Trophoblast cell (in vitro differentiated cells and primary cell): ENCODE measurements around the gene FGD5.

Experiments
- DNase-seq, 2 donors: peaks; one replicate each; pipeline ENCODE4 v3.0.0-alpha.2; 2016
- H2AFZ ChIP-seq: 2 replicates; pipeline ENCODE4 v1.6.1; 2013; ENCODE audit warnings: low read length, moderate library complexity, mild to moderate bottlenecking; ENCODE audit not compliant: insufficient read depth, poor library complexity
- H2AK5ac ChIP-seq: 2 replicates; pipeline ENCODE4 v1.6.1; 2013; ENCODE audit warnings: mild to moderate bottlenecking, low read length
- H2BK120ac ChIP-seq: 2 replicates; pipeline ENCODE4 v1.6.1; 2013; ENCODE audit warnings: low read length, mild to moderate bottlenecking, moderate library complexity; ENCODE audit not compliant: insufficient read depth, poor library complexity
- H2BK12ac ChIP-seq: 2 replicates; pipeline ENCODE4 v1.6.1; 2013; ENCODE audit warnings: mild to moderate bottlenecking, low read length, moderate library complexity
- H2BK5ac ChIP-seq: 2 replicates; pipeline ENCODE4 v1.6.1; 2013; ENCODE audit warnings: low read length, low read depth, moderate library complexity, mild to moderate bottlenecking; ENCODE audit not compliant: poor library complexity
- H3K14ac ChIP-seq: 2 replicates; pipeline ENCODE4 v1.6.1; 2013; ENCODE audit warnings: mild to moderate bottlenecking, low read length
- H3K18ac ChIP-seq: 2 replicates; pipeline ENCODE4 v1.6.1; 2013; ENCODE audit warnings: mild to moderate bottlenecking, low read length
- H3K23ac ChIP-seq: 2 replicates; pipeline ENCODE4 v1.6.1; 2013; ENCODE audit warnings: low read length
- H3K27ac ChIP-seq: 2 replicates; pipeline ENCODE4 v1.5.1; 2013; ENCODE audit warnings: low read depth, mild to moderate bottlenecking, inconsistent platforms, low read length, moderate library complexity
- H3K27me3 ChIP-seq: 2 replicates; pipeline ENCODE4 v1.6.1; 2013; ENCODE audit warnings: inconsistent platforms, mild to moderate bottlenecking, low read length, moderate library complexity; ENCODE audit not compliant: insufficient read depth
- H3K36me3 ChIP-seq, 2 experiments: 1 replicate in 1 of 2; 2 replicates in 1 of 2; pipeline ENCODE4 v1.6.1; 2013; ENCODE audit warnings: low read length in 2 of 2, mild to moderate bottlenecking in 2 of 2, moderate library complexity in 1 of 2; ENCODE audit not compliant: insufficient read depth in 2 of 2, control insufficient read depth in 1 of 2
- H3K4ac ChIP-seq: 2 replicates; pipeline ENCODE4 v1.6.1; 2013; ENCODE audit warnings: low read depth, mild to moderate bottlenecking, low read length, moderate library complexity
- H3K4me1 ChIP-seq, 2 experiments: 1 replicate in 1 of 2; 2 replicates in 1 of 2; pipeline ENCODE4 v1.6.1; 2013; ENCODE audit warnings: low read length in 2 of 2, mild to moderate bottlenecking in 2 of 2, moderate library complexity in 1 of 2; ENCODE audit not compliant: insufficient read depth in 2 of 2, control insufficient read depth in 1 of 2
- H3K4me2 ChIP-seq: 2 replicates; pipeline ENCODE4 v1.6.1; 2013; ENCODE audit warnings: inconsistent platforms, mild to moderate bottlenecking, low read length, moderate library complexity
- H3K4me3 ChIP-seq: 2 replicates; pipeline ENCODE4 v1.5.1; 2013; ENCODE audit warnings: mild to moderate bottlenecking, low read depth, low read length, inconsistent platforms
- H3K79me1 ChIP-seq: one replicate; pipeline ENCODE4 v1.6.1; 2013; ENCODE audit warnings: low read length
- H3K79me2 ChIP-seq: 2 replicates; pipeline ENCODE4 v1.6.1; 2013; ENCODE audit warnings: low read length, mild to moderate bottlenecking; ENCODE audit not compliant: control insufficient read depth, insufficient read depth, poor library complexity
- H3K9ac ChIP-seq: 2 replicates; pipeline ENCODE4 v1.6.1; 2013; ENCODE audit warnings: mild to moderate bottlenecking, low read length
- H3K9me3 ChIP-seq: 2 replicates; pipeline ENCODE4 v1.6.1; 2013; ENCODE audit warnings: low read depth, mild to moderate bottlenecking, control low read depth, inconsistent platforms, low read length; ENCODE audit not compliant: insufficient read depth
- H4K12ac ChIP-seq: 2 replicates; pipeline ENCODE4 v1.6.1; 2013; ENCODE audit warnings: low read depth, mild to moderate bottlenecking, low read length, moderate library complexity
- H4K8ac ChIP-seq: 2 replicates; pipeline ENCODE4 v1.6.1; 2013; ENCODE audit warnings: low read depth, mild to moderate bottlenecking, low read length, moderate library complexity
- H4K91ac ChIP-seq: one replicate; pipeline ENCODE4 v1.6.1; 2013; ENCODE audit warnings: low read depth, mild to moderate bottlenecking, low read length, moderate library complexity
- whole genome bisulfite sequencing: extraction: QIAGEN DNeasy Blood & Tissue Kit; methylation state at CpG from one replicate; pipeline ENCODE4 v1.1.7; 2013; ENCODE audit warnings: missing lambda C conversion rate; ENCODE audit not compliant: insufficient read length, insufficient coverage; ENCODE audit errors: extremely low coverage; 5-methylcytosine and 5-hydroxymethylcytosine counted together

FGD5 gene

DNA sequence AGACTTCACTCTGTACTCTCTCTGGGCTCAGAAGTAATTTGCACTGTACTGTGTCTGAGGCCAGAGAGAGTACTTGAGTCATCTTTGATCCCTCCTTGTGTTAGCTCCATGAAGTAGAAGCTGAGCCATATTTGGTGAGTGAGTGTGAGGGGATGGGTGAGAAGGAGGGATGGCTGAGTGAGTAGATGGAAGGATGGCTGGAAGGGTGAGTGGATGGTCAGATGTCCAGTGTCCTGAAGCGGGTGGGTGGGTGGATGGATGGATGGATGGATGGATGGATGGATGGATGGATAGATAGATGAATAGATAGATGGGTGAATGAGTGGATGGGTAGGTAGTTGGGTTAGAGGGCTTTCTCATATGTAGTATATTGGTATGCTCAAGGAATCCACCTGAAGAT lies 39.3 kb downstream of the FGD5 start:
- H3K9ac ChIP-seq, result no peak overlapping the region
- no peak overlapping the region for H2BK12ac ChIP-seq
- H2BK5ac ChIP-seq, result no peak overlapping the region
- DNase-seq, result no peak
- no peak overlapping the region for H3K4ac ChIP-seq
- H3K79me2 ChIP-seq, result no peaks in the 10 kb centered on the region
- no peak overlapping the region for H3K23ac ChIP-seq
- no peak overlapping the region for H3K14ac ChIP-seq
- no peak overlapping the region for H2BK120ac ChIP-seq
- H4K12ac ChIP-seq, result no peak overlapping the region
- H3K4me1 ChIP-seq, result peaks cover 0 to 2% of the 10 kb centered on the region in 2 experiments
- H4K8ac ChIP-seq, result no peak overlapping the region
- no peak overlapping the region for H2AFZ ChIP-seq
- no peak overlapping the region for H3K18ac ChIP-seq
- H3K4me2 ChIP-seq, result no peak overlapping the region
- H3K79me1 ChIP-seq, result no peaks in the 10 kb centered on the region
- peaks cover 0 to 2% of the 10 kb centered on the region in 2 experiments for H3K36me3 ChIP-seq
- no peak overlapping the region for H4K91ac ChIP-seq
- no peaks in the 10 kb centered on the region for H3K9me3 ChIP-seq
- H3K27ac ChIP-seq, result no peak overlapping the region
- H2AK5ac ChIP-seq, result no peak overlapping the region
- H3K4me3 ChIP-seq, result no peak overlapping the region
- no CpG with 5 or more reads among the region's 1 CpG for WGBS
- H3K27me3 ChIP-seq, result no peaks in the 10 kb centered on the region

DNA sequence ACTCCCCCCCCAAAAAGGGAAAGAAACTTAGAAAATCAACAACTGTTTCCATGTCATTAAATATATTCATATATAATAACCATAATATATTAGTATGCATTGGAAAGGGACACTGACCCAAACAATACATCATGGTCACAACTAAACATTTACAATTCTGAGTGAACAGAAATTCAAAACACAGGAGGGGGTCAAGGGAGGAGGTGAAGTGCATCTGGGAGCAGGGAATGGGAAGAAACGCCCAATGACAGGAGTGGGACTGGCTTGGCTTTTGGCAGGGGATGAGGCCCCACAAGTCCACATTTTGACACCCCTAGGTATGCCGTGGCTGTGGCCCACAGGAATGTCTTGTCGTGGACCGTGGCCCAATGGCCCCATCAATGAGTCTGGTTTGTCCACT lies 41.1 kb downstream of the FGD5 start:
- Histone ChIP-seq H4K12ac (no peak overlapping the region), H2BK120ac (no peak overlapping the region), H3K9ac (no peak overlapping the region), H3K4me1 (peaks cover 0 to 2% of the 10 kb centered on the region in 2 experiments), H3K4me3 (no peak overlapping the region), H4K8ac (no peak overlapping the region), H3K4me2 (no peak overlapping the region), H3K23ac (no peak overlapping the region), H2AK5ac (no peak overlapping the region), H4K91ac (no peak overlapping the region), H3K18ac (no peak overlapping the region), H3K14ac (no peak overlapping the region), H3K27ac (no peak overlapping the region), H3K79me2 (no peaks in the 10 kb centered on the region), H2BK12ac (no peak overlapping the region), H3K4ac (no peak overlapping the region), H2AFZ (no peak overlapping the region), H3K36me3 (peaks cover 4% of the 10 kb centered on the region in 2 experiments), H3K79me1 (no peaks in the 10 kb centered on the region), H3K27me3 (no peaks in the 10 kb centered on the region), H2BK5ac (no peak overlapping the region), H3K9me3 (no peaks in the 10 kb centered on the region)
- no peak for DNase-seq
- WGBS, result no CpG with 5 or more reads among the region's 4 CpGs

DNA sequence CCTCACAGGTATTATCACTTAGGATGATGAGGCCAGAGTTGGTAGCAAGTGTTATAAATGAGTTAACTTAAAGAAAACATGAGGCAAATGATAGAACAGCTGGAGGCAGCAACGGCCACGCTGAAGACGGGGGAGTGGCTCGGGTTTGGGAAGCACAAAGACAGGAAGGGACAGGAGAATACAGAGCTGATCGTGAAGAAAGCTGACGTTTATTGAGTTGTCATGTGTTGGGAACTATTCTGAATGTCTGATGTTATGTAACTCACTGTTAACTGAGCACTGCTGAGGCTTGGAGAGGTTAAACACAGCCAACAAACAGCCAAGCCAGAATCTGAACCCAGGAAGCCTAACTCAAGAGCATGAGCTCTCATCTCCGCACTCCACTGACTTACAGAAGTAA lies 42.3 kb downstream of the FGD5 start:
- no peak overlapping the region for H2AK5ac ChIP-seq
- H3K4me1 ChIP-seq, result peaks cover 0 to 2% of the 10 kb centered on the region in 2 experiments
- H3K79me1 ChIP-seq, result no peaks in the 10 kb centered on the region
- no peak overlapping the region for H4K12ac ChIP-seq
- no peak overlapping the region for H3K9ac ChIP-seq
- H3K36me3 ChIP-seq, result peaks cover 4% of the 10 kb centered on the region in 2 experiments
- H3K79me2 ChIP-seq, result no peaks in the 10 kb centered on the region
- no peak overlapping the region for H3K14ac ChIP-seq
- no peak overlapping the region for H3K23ac ChIP-seq
- no peak overlapping the region for H2BK120ac ChIP-seq
- H2BK5ac ChIP-seq, result no peak overlapping the region
- no peak overlapping the region for H3K27ac ChIP-seq
- no peaks in the 10 kb centered on the region for H3K9me3 ChIP-seq
- H2BK12ac ChIP-seq, result no peak overlapping the region
- H3K27me3 ChIP-seq, result no peaks in the 10 kb centered on the region
- H4K8ac ChIP-seq, result no peak overlapping the region
- WGBS, result no CpG with 5 or more reads among the region's 7 CpGs
- no peak overlapping the region for H3K18ac ChIP-seq
- DNase-seq, result no peak
- no peak overlapping the region for H4K91ac ChIP-seq
- H2AFZ ChIP-seq, result no peak overlapping the region
- no peak overlapping the region for H3K4me3 ChIP-seq
- H3K4me2 ChIP-seq, result no peak overlapping the region
- H3K4ac ChIP-seq, result no peak overlapping the region

DNA sequence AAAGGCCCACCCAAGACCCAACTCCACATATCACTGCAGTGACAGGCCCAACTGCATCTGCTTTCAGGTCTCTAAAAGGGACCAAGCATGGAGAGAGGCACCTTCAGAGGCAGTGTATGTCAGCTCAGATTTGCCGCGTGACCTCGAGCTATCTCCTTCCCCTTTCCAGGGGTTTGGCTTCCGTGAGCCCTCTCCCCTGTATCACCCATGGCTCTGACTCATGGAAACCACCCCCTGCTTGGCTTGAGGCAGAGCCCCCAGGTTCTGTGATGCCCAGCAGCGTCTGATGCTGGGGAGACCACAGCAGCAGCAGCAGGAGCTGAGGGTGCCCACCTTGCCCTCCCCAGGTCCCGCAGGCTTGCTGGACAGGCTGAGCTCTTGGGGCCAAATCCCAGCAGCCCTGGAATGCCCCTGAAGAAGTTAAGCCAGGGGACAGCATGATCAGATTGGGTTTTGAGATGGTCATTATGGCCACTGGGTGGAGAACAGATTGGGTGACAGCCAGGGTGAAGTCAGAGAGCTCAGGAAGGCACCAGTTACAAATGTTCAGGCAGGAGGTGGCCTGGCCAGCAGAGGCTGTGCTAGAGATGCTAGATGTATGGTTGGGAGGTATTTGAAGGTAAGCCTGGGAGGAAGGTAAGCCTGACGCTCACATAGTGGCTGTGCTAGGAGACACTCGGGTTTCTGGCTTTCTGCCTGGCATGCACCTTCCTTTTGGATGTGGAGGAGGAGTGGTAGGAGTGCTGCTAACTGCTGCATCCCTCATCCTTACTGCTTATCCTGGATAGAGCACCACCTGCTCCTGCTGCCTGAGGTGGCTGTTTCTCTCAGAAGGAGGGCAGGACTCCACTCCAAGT lies 42.9 kb downstream of the FGD5 start:
- peaks cover 4% of the 10 kb centered on the region in 2 experiments for H3K36me3 ChIP-seq
- H4K8ac ChIP-seq, result no peak overlapping the region
- no peak overlapping the region for H2BK120ac ChIP-seq
- H3K9ac ChIP-seq, result no peak overlapping the region
- no peak overlapping the region for H3K4me2 ChIP-seq
- H3K27ac ChIP-seq, result no peak overlapping the region
- no peaks in the 10 kb centered on the region for H3K79me2 ChIP-seq
- H3K4me3 ChIP-seq, result no peak overlapping the region
- no peak overlapping the region for H3K4ac ChIP-seq
- DNase-seq, result no peak
- no peak overlapping the region for H3K14ac ChIP-seq
- H2AK5ac ChIP-seq, result no peak overlapping the region
- H3K4me1 ChIP-seq, result peaks cover 0 to 2% of the 10 kb centered on the region in 2 experiments
- H2BK5ac ChIP-seq, result no peak overlapping the region
- no peak overlapping the region for H4K91ac ChIP-seq
- H3K9me3 ChIP-seq, result no peaks in the 10 kb centered on the region
- no peak overlapping the region for H2BK12ac ChIP-seq
- no peak overlapping the region for H3K18ac ChIP-seq
- no peak overlapping the region for H4K12ac ChIP-seq
- no peaks in the 10 kb centered on the region for H3K79me1 ChIP-seq
- WGBS, result no CpG with 5 or more reads among the region's 8 CpGs
- H3K23ac ChIP-seq, result no peak overlapping the region
- no peaks in the 10 kb centered on the region for H3K27me3 ChIP-seq
- H2AFZ ChIP-seq, result no peak overlapping the region
